Fibroblast of lung (primary cell): Measurements from ENCODE around the gene MTHFD1.

Experiments used
- CTCF ChIP-seq, 2 donors: IDR thresholded peaks in 1 of 2; conservative IDR thresholded peaks in 1 of 2; 1 replicate in 1 of 2; 2 replicates in 1 of 2; pipeline ENCODE4 v1.5.1; 2011 to 2012; ENCODE audit warnings: low read length in 2 of 2, control low read depth in 1 of 2, inconsistent platforms in 1 of 2, low read depth in 1 of 2, mild to moderate bottlenecking in 1 of 2
- EZH2 ChIP-seq: IDR thresholded peaks from 2 replicates; pipeline ENCODE4 v1.5.1; 2012; ENCODE audit warnings: low read length, control low read depth, mild to moderate bottlenecking; ENCODE audit errors: missing control alignments

DNA sequence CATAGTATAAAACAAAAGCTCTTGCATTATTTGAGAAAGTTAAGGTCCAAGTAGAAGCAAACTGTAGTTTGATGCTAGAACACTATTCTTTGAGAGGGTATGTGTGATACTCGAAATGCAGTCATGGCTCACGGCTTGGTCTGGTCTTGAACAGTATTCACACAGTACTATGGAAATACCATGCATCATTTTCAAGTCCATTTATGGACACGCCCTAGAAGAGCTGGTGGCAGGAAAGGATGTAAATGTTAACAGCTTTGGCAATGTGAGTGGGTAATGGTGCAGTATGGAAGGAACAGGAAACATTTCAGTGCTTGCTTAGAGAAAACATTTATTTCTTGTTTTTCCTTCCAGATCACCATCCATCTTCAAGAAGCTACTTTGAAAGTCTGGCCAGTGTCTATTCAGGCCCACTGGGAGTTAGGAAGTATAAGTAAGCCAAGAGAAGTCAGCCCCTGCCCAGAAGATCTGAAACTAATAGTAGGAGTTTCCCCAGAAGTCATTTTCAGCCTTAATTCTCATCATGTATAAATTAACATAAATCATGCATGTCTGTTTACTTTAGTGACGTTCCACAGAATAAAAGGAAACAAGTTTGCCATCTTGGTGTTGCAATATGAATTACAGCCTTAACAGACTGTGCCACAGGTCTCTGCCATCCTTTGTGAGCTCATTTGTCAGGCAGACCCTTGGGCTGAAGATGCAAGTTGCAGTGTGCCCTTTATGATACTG lies 71.4 kb downstream of the MTHFD1 start:
- TF ChIP-seq EZH2 (no peak), CTCF (conservative IDR thresholded peaks at IDR 0.05 in 1 of 2, IDR thresholded peaks at IDR 0.05 in 1 of 2; ENCODE audit: low read depth in 1 of 2, low read length in 2 of 2) (no peak)
